ENCODE data around the gene ANKRD11.
A peak's percentile ranks its signal among the peaks of the same experiment; 100 is the strongest.
"Not testable (repeated sequence)": the region's sequence is repeated elsewhere in the genome, so short reads cannot be mapped to it uniquely, and the experiment has no call there.

ANKRD11 gene

DNA sequence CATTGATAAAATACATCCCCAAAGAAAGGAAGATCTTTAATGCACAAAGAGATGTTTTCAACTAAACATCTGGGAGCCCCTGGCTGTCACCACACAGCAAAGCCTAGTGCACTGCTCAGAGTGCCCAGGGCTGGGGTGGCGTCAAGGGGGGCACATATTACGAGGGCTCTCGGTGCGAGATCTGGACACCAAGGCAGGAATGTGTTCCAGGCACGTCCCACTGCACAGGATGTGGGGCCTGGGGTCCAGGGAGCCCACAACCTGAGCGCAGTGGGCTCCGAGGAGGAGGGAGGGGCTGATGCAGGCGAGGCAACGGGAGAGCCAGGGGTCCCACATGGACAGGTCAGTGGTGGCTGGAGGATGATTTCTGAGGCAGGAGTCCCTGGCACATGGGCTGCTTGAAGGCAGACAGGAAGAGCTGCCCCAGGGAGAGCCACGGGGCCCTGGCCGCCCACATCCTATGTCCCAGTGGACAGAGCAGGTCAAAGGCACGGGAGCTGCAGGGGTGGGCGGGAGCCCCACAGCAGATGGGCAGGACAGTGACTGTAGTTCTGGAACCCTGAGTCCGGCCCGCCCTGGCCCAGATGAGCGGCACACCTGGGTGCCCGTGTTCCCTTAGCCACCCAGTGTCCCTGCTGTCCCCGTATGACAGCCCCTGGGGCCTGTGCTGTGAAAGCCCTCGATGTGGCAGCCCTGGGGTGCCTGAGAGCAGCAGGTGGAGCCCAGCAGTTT lies 216.5 kb downstream of the ANKRD11 start:
- DNase-seq (ENCODE audit: low read depth) = no peak
- no peak overlapping the region for H3K4me3 ChIP-seq (ENCODE audit: low read depth, low read length)

DNA sequence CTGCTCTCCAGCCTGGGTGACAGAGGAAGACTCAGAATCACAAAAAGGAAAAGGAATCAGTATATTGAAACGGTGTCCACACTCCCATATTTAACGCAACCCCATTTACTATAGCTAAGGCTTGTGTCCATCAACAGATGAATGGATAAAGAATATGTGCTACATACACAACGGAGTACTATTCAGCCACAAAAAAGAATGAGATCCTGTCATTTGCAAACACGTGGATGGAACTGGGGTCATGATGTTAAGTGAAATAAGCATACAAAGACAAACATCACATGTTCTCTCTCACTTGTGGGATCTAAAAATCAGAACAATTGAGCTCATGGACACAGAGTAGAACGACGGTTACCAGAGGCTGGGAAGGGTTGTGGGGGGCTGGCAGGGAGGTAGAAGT lies 217.7 kb downstream of the ANKRD11 start:
- H3K4me3 ChIP-seq (ENCODE audit: low read depth, low read length) = no peak overlapping the region
- TF ChIP-seq, protein P1, sequence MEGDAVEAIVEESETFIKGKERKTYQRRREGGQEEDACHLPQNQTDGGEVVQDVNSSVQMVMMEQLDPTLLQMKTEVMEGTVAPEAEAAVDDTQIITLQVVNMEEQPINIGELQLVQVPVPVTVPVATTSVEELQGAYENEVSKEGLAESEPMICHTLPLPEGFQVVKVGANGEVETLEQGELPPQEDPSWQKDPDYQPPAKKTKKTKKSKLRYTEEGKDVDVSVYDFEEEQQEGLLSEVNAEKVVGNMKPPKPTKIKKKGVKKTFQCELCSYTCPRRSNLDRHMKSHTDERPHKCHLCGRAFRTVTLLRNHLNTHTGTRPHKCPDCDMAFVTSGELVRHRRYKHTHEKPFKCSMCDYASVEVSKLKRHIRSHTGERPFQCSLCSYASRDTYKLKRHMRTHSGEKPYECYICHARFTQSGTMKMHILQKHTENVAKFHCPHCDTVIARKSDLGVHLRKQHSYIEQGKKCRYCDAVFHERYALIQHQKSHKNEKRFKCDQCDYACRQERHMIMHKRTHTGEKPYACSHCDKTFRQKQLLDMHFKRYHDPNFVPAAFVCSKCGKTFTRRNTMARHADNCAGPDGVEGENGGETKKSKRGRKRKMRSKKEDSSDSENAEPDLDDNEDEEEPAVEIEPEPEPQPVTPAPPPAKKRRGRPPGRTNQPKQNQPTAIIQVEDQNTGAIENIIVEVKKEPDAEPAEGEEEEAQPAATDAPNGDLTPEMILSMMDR (conservative IDR thresholded peaks at IDR 0.05; ENCODE audit: low read depth, low read length) = no peak
- DNase-seq (ENCODE audit: low read depth) = no peak

More for the DNA sequence above, 216.5 kb downstream of the ANKRD11 start:
- TF ChIP-seq, protein P1 (conservative IDR thresholded peaks at IDR 0.05; ENCODE audit: low read depth, low read length) = no peak

DNA sequence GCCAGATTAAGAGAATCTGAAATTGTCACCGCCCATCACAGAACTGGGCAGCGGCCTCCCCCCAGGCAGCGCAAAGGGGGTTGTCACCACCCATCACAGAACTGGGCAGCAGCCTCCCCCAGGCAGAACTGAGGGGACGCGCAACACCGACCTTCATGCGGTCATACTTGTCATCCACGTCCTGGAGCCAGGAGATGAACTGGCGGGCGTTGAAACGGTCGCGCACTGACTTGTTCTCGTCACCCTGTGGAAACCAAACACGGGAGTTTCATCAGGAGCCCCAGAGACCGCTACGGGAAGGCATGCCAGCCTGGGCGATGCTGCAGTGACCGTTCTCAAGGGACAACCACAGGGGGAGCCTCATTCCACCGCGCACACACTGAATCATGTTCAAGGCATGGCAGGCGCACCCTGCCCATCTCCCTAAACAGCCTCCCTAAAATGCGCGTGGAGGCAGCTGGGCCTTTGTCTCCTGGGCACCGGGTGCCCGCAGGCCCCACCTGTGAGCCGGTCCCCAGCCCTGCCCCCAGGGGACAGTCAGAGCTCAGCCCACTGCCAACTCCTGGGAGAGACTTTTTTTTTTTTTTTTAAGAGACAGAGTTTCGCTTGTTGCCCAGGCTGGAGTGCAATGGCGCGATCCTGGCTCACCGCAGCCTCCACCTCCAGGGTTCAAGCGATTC lies 219.6 kb downstream of the ANKRD11 start:
- H3K4me3 ChIP-seq (ENCODE audit: low read depth, low read length) = no peak overlapping the region
- TF ChIP-seq, protein P1 (conservative IDR thresholded peaks at IDR 0.05; ENCODE audit: low read depth, low read length) = no peak
- no peak for DNase-seq (ENCODE audit: low read depth)

DNA sequence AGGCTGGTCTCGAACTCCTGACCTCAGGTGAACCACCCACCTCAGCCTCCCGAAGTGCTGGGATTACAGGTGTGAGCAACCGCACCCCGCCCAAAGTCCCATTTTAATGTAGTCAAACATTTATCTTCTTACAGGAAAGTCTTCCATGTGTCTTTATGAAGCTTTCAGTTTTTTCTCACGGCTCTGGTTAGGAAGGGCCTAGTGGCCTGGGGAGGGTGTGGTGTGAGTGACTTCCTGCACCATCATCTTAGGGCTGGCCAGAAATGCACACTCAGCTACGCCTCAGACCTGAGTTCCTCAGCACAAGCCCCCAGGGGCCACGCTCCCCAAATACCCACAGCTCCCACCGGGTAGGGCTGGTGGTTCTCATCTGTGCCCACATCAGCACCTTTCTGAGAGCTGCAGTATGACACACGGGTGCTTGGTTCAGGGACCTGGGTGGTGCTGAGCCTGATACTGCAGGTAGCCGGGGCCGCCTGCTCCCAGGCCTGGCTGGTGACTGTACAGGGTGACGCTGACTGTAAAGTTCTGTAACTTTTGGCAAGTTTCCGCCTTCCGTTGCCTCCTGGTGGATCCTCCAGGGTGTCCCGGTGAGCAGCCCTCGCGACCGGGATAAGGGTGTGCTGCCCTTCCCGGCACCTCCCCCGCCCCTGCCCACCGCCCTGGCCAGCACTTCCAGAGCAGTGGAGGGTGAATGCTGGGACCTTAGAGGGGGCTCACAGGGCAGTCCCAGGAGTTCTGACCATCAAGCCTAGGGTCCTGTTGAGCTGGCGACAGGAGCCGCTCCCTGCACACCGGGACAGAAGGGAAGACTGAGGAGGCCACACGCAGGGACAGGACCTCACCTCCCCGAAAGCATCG lies 220.3 kb downstream of the ANKRD11 start:
- DNase-seq (ENCODE audit: low read depth) = no peak
- TF ChIP-seq, protein P1 (conservative IDR thresholded peaks at IDR 0.05; ENCODE audit: low read depth, low read length) = no peak
- H3K4me3 ChIP-seq (ENCODE audit: low read depth, low read length) = no peak overlapping the region

DNA sequence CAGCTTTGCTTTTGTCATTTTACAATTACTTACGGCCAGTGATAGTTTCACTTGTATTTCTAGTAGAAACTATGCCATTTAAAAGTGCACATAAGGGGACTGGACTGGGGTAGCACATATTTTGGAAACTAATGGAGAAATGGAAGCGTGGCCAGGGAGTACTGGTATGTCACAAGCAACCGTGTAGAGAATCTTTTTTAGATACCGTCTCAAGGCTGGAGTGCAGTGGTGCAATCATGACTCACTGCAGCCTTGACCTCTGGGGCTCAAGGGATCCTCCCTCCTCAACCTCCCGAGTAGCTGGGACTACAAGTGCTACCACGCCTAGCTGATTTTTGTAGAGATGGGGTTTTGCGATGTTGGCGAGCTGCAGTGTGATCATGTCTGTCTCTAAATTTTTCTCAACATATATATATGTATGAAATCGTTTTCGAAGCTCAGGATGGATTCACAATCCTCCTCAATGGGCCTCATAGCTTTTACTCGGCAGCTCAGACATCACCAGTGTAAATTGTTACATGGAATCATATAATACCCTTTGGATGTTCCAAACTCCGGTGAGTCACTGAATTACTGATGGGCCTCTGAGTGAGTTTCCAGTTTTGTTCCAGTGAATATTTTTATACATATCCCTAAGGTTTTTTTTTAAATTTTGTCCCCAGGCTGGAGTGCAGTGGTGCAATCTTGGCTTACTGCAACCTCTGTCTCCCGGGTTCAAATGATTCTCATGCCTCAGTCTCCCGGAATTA lies 221.2 kb downstream of the ANKRD11 start:
- TF ChIP-seq, protein P1 (conservative IDR thresholded peaks at IDR 0.05; ENCODE audit: low read depth, low read length) = no peak
- DNase-seq (ENCODE audit: low read depth) = peak; percentile 76
- H3K4me3 ChIP-seq (ENCODE audit: low read depth, low read length) = no peak overlapping the region

DNA sequence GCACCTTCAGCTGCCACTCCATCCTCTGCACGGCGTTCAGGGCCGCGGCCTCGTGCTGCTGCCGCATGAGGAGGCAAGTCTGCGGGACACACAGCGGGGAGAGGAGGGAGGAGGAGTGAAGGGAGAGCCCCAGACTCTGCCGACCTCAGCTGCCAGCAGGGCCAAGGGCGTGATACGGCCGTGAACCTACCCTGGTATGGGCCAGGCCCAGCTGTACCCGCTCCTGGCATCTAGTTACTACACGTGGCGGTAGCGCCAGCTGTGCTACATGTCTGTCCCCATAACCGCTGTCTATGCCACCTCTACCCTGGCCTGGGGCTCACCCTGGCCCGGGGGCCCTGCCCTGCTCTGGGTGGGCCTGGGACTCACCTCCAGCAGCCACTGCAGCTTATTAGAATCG lies 221.8 kb downstream of the ANKRD11 start:
- TF ChIP-seq, protein P1 (conservative IDR thresholded peaks at IDR 0.05; ENCODE audit: low read depth, low read length) = no peak
- no peak overlapping the region for H3K4me3 ChIP-seq (ENCODE audit: low read depth, low read length)
- DNase-seq (ENCODE audit: low read depth) = no peak

DNA sequence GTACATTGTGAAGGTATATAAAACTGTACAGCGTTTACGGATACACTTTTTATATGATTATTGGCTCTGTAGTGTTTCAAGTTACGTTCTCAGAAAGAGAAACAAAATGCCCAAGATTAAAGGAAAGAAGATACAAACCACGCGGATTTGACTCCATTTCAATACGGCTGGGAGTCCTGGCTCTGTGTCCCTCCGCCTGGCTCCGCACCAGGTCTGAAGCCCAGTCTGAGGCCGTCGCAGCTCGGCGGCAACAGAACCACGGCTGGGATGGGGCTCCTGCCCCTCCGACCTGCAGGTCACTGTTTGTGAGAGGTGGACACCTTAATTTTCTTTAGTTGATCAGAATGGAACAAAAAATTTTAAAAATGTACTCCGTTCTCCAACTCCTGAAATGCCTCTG lies 222.6 kb downstream of the ANKRD11 start:
- not testable (repeated sequence) for DNase-seq (ENCODE audit: low read depth)

More for the DNA sequence above, 222.6 kb downstream of the ANKRD11 start:
- H3K4me3 ChIP-seq (ENCODE audit: low read depth, low read length) = not testable (repeated sequence)

All from choroid plexus epithelial cell (primary cell).